GM18508 (cell line): Measurements from ENCODE around the gene GRN.
"Not testable (repeated sequence)": the region's sequence is repeated elsewhere in the genome, so short reads cannot be mapped to it uniquely, and the experiment has no call there.

ENCODE experiments used
- ATAC-seq: cut with Tn5 transposase; IDR thresholded peaks from one replicate; pipeline ENCODE4 v1.9.1; 2021; ENCODE audit warnings: moderate number of reproducible peaks; ENCODE audit not compliant: insufficient read depth, unreplicated experiment

The GRN gene

DNA sequence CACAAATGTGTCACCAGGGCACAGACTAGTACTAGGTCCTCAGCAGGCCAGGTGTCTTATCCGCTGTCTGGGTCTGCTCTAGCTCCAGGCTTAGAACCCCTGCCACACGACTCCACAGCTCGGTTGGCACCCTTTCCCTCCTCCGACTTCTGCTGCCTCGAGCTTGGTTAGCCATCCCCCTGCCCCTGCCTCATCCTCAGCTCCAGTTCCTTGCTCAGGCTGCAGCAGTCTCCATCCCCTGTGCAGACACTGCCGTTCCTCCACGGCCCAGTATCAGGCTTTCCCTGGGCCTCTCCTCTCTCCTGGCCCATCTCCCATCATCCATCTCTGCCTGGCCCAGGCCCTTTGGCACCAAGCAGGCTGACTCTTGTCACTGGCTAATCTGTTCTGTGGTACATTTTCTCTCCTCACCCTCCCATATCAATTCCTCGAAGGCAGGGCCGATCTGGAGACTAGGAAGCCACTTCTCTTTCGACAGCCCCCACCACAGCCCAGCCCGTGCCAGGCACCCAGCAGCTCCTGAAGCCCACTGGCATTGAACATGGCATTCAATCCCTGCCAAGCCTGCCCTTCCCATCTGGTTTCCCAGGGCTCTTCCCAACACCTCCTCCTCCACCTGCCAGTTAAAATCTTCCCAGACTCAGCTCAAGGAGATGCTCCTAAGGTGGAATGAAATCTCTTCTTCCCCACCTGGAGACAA is 1.4 kb upstream of the GRN start:
- ATAC-seq = no peak

GRCh38 chr17:44345454-44346026 is 438 bp downstream of the GRN start:
- ATAC-seq = no peak

GRCh38 chr17:44346064-44346844 is 1.2 kb downstream of the GRN start:
- ATAC-seq = no peak

DNA sequence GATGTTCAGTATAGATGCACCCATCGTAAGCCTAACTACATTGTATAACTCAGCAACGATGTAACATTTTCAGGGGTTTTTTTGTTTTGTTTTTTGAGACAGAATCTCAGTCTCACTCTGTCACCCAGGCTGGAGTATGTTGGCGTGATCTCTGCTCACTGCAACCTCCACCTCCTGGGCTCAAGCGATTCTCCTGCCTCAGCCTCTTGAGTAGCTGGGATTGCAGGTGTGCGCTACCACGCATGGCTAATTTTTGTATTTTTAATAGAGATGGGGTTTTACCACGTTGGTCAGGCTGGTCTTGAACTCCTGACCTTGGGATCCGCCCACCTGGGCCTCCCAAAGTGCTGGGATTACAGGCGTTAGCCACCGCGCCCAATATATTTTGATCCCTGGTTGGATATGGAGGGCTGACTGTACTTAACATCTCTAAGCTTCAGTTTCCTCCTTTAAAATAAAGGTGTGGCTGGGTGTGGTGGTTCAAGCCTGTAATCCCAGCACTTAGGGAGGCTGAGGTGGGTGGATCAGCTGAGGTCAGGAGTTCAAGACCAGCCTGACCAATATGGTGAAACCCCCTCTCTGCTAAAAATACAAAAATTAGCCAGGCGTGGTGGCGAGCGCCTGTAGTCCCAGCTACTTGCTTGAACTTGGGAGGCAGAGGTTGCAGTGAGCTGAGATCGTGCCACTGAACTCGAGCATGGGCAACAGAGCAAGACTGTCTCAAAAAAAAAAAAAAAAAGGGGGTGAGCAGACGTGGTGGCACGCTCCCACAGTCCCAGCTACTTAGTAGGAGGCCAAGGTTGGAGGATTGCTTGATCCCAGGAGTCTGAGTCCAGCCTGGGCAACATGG is 2.3 kb downstream of the GRN start:
- not testable (repeated sequence) for ATAC-seq

DNA sequence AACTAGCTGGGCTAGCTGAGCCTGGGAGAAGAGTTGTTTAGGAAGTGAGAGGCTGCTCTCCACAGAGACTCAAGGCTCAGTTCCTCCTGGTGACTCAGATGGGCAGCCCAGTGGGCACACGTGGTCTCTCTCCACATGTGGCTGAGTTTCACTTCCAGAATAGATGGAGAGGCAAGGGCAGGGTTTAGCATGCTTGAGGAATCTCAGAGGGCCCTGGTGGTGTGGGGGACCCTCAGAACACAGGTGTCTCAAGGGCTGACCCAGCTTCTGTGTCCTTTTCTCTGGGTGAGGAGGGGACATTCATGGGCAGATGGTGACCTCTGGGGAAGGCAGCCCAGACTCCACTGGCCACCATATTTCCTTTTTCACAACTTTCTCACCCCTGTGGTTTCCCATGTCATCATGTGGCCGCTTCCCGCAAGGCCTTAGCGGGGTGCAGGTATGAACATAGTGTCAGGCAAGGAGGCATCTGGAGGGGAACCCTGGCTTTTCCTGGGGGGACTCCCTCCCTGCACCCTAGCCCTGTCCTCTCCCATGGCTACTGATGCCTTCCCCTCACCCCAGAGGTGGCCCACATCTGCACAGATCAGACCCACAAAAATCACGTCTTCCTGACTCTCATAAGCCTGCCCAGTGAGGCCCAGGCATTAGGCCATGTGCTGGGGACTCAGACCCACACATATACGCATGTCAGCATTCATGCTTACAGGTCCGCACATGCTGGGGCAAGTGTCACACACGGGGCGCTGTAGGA is 3.3 kb downstream of the GRN start:
- ATAC-seq = peak; percentile 34

DNA sequence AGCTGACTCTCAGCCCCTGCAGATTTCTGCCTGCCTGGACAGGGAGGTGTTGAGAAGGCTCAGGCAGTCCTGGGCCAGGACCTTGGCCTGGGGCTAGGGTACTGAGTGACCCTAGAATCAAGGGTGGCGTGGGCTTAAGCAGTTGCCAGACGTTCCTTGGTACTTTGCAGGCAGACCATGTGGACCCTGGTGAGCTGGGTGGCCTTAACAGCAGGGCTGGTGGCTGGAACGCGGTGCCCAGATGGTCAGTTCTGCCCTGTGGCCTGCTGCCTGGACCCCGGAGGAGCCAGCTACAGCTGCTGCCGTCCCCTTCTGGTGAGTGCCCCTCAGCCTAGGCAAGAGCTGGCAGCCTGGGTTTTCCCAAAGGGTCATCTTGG is 3.9 kb downstream of the GRN start:
- no peak for ATAC-seq

GRCh38 chr17:44349553-44350070 is 4.5 kb downstream of the GRN start:
- no peak for ATAC-seq

DNA sequence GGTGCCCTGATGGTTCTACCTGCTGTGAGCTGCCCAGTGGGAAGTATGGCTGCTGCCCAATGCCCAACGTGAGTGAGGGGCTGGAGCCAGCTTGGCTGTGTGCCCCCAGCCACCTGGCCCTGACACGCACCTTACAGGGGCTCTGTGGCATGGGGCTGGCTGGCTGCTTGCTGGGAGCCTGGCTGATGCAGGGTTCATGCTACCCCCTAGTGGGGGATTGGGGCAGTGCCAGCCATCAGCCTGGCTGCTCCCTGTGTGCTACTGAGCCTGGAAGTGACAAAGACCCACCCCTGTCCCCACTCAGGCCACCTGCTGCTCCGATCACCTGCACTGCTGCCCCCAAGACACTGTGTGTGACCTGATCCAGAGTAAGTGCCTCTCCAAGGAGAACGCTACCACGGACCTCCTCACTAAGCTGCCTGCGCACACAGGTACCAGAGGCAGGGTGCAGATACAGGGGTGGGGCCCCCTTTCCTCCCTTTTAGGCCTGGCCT is 5.7 kb downstream of the GRN start:
- ATAC-seq = no peak

- no peak for ATAC-seq
Observed at GRCh38 chr17:44351464-44351863, 6.4 kb downstream of the GRN start.

- no peak for ATAC-seq
Observed at GRCh38 chr17:44351961-44352827, 7.1 kb downstream of the GRN start.

DNA sequence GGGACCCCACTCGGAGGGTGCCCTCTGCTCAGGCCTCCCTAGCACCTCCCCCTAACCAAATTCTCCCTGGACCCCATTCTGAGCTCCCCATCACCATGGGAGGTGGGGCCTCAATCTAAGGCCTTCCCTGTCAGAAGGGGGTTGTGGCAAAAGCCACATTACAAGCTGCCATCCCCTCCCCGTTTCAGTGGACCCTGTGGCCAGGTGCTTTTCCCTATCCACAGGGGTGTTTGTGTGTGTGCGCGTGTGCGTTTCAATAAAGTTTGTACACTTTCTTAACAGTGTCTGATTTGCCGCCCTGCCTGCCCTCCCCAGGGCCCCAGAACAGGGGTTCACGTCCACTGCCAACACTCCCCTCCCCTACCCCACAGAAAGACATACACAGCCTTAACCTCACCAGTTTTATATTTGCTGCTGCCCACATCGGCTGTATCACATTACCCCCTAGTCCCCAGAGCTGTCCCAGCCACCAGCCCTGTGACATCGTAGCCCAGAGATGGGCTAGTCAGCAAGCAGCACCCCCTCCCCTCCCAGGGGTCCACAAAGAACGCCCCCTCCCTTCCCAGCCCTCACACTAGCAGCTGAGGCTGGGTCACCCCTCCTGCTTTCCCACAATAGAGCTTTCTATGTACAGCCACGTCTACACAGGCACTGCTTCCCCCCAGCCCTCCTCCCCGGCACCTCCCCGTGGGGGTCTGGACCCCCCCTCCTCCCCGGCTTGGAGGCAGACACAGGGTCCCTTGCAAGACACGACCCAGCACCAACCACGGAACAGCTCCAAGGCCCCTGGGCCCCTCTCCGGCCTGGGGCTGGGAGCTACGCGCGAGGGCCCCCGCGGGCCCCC is 7.9 kb downstream of the GRN start:
- no peak for ATAC-seq

GRCh38 chr17:44353672-44354331 is 8.7 kb downstream of the GRN start:
- ATAC-seq = no peak

- no peak for ATAC-seq
Observed at GRCh38 chr17:44354582-44355561, 9.8 kb downstream of the GRN start.

- ATAC-seq = no peak
Observed at GRCh38 chr17:44355642-44356099, 10.6 kb downstream of the GRN start.

- no peak for ATAC-seq
Observed at GRCh38 chr17:44356241-44356640, 11.1 kb downstream of the GRN start.

GRCh38 chr17:44358066-44358465 is 13.0 kb downstream of the GRN start:
- no peak for ATAC-seq
